Measurements from ENCODE around the gene PALLD.

PALLD gene

DNA sequence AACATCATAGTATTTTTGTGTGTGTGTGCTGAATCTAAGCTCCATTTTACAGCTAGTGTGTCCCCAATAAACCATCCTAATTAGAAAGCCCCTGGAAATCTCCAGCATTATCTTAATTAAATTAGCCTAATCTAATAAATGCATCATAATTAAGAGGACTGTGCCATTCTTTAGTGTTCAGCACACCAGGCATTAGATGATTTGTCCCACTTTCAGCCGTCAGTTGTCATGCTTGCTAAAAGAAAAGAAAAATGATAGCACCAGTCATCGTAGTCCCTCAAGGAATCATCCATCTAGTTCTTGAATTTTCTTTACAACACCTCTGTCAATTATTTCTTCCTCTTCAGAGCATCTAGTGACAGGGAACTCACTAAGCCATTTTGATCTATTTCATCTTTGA lies 155.9 kb downstream of the PALLD start:
- DNase-seq, result no peak

DNA sequence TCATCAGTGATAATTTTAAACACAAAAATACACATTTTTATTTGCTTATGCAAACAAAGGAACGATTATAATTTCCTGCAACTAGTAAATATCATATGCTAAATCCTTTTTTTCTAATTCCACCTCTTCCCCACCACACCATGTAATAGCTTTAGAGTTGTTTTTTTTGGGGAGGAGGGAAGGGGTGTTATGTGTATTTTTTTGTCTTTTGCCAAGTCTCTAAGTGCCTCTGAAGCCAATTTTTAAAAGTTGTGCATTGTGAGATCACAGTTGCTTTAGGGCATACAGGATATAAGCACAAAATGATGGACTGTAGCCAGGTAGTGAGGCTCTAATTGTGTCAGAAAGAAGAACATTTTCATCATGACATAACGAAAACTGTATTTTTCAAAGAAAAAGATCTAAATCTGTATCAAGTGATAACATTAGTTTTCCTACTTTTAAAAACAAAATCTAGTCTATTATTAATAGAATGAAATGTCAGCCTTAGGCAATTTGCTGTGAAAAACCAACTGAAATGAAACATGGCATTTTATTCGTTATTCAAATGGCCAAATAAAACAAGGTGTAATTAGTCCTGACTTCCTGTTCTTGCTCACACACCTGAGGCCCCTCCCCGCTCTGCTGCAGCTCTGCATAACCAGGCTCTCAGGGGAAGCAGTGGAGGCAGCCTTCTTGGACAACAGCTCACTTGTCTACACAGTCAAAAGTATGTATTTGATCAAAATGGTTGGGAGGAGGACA lies 157.4 kb downstream of the PALLD start:
- DNase-seq, result no peak

DNA sequence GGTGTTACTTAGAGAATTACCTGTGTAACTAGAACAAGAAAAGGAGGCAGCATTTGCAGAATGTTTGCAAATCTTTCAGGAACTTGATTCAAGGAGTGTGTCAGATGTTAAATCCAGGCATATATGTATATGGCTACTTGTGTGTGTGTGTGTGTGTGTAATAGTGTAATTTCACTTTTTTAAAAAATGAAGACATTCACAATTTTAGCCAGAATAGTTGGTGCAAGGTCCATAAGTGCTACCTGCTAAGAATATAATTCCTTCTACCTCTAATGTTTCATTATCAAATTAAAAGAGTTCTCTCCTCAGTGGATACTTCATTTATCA lies 158.0 kb downstream of the PALLD start:
- no peak for DNase-seq

DNA sequence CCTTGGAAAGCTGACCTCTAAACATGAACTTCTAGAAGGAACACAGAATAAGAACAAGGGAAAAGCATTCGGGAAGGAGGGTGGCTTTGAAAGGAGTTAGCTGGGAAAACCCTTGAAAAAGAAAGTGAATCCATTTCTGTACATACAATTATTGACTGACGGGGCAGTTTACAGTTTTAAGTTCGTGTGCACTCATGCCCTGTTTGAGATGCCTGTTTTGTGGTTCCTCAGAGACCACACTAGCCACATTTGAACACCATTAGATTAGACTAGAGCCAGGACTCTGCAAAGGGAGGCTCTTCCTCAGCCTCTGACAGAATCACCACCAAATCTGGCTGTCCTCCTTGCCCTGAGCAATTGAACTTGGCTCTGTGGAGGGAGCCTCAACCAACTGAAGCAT lies 158.3 kb downstream of the PALLD start:
- no peak for DNase-seq

DNA sequence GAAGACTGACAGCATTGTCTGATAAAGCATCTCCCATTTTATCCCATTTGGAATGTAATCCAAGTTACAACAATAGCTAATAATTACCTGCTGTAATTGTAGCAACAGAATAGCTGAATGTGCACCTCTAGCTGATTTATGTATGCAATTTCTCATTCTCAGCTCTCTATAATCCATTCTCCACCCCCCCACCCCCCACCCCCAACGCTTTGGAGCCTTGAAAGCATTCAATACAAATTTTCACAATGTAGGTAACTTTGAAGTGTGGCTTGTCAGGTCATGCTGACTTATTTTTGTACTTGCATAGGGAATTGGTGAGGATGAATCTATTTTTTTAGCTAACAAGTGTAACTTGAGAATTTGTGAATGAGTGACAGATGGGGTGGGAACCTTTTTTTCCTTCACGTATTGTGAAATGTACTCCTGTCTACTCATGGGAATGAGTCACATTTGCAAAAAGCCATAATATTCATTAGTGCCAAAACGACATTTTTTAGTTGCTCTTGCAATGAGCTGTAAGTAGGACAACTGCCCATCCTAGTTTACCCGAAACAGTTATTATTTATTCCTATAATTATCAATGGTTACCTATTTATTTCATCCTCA lies 159.3 kb downstream of the PALLD start:
- DNase-seq, result no peak

DNA sequence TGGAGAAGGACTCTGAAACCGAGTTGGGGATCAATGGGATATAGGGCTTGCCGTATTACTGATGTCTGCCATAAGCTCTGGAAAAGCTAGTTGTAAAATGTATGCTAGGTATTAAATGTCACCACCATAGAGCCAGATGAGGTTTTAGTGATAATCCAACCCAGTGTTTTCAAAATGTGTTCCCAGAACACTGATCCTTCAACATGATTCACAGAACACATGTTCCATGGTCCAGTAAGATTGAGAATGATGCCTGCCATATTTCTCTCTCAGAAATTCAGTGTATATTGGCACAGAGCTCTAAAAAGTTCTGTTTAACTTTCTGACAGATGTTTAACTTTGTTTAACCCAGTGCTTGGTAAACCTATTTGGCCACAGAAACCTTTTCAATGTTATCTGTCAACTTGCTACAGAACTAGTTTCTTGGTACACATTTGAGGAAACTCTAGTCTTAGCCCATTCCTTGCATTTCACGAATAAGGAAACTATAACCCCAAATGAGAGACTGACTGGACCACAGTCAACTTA lies 160.2 kb downstream of the PALLD start:
- no peak for DNase-seq

DNA sequence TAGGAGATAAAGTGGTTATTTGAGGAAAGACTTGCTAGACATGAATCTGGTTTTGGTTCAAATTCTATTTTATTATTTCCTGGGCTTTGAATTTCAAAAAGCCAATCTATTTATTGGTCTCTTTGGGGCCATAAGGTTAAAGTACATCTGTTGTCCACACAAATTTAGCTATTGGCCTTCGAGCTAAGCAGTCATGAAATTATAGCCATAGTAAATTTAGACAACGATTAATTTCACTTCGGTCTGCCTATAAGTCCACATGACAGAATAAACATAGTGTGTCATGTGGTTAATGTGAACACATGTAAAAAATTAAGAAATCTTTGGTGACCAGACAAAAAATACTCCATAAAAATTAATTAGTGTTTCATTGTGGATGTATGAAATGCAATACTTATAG lies 161.9 kb downstream of the PALLD start:
- DNase-seq, result no peak

DNA sequence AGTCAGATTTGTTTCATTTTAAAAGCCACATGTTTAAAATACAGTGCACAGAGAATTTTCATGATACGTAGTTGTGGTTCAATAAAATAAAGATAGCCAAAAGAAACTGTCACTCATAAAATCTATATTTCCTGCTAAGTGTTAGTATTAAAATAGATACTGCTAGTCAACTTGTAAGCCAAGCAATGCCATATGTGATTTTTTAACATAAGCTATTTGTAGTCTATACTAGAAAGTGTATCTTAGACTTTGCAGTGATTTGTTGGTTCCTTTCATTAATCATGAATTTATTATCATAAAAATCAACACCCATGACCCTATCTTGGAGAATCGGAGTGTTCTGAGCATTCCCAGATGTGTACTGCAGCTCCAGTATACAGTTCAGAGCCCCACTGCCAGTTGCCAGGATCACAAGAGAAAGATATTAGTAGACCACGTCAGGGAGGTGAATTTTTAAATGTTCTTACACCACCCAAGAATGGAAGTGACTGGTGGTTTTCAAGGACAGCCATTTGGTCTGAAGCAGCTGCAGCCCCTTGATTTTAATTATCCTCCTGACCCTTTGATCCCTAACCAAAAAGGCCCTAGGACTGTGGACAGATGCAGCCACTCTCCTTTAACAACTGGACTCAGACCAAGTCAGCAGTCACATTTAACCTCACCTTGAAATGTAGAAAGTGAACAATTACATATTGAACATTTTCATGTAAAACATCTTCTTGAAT lies 163.1 kb downstream of the PALLD start:
- DNase-seq, result no peak

DNA sequence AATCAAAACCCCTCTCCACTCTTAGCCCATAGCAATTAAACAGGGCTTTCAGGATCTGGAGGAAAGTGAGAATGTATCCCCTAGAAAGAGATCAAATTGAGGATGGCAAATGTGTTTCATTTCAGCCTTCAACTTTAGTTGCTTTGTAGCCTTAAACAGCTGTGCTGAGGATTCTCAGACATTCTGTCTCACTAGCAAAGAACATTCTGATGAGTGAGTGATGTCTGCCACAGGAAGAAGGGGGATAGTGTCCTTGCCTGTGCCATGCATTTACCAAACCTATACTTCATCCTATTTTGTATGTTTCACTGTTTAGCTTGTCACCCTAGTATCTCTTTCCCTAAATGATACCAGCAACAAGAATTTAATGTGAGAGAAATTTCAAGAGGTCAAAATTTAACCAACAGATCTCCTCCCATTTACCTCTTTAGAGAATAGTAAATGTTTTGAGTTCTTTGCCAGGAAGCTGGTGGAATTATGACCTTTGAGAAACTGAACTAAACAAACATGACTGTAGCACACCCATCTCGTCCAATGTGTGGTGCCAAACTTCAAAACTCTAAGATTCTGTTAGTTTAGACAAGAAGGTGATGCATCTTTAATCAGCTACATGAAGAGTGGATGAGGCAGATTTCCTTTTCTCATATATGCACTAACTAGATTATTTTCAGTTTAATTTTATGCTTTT lies 165.6 kb downstream of the PALLD start:
- no peak for DNase-seq

DNA sequence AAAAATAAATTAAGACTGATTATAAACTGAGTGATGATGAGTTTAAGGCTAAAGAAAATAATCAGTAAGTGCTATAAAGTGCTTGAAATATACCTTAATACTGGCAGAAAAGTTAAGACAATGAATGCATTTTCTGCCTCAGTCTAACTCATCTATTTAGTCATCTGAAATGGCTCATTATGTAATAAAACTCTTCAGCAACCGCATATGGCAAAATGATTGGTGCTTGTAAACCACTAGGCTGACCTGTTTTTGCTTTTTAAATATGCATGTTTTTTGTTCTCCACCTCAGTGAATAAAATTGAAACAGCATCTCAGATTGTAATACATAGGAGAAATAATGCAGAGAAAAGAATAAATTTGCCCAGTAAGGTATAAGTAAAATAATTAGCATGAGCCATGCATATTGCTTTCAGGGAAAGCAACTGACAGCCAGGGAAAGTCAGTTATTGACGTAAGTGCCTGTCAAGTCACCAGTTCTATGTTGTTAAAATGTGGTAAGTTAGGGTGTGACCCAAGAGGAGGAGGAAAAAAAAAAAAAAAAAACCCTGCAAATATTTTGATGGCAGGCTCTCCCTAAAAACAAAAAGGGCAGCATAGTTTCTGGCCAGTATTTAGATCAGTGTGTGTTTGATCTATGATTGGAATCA lies 167.5 kb downstream of the PALLD start:
- no peak for DNase-seq

DNA sequence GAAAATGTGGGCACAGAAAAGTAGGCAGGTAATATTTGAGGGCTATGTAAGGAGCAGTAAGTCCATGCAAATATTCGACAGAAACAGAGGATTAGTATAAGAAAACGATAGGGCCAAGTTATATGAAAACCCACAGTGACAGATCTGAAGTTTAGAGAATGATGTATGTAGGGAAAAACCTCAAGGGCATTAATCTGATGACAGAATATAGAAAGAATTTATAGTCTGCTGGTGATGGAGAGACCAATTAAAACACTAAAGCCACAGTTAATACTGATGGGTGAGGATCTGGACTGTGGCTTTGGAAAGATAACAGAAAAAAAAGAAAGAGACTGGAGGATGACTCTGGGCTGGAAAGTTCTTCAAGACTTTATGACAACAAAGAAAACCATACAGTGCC lies 169.7 kb downstream of the PALLD start:
- no peak for DNase-seq

DNA sequence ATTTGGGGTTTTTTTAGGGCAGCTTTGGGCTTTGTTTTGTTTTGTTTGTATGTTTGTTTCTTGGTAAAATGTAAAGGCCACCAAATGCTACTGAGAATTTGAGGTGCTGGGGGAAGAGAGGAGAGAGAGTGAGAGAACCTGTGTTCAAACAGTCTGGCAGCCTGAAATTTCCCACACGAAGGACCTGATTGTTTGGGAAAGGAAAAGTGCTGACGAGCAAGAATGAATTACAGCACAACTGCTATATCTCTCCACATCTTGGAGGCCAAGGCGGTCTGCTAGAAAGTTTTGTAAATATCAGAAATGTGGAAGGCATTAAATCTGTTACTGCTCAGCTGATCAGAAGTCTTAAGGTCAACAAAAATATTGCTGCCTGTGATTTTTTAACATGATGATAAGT lies 170.5 kb downstream of the PALLD start:
- no peak for DNase-seq

DNA sequence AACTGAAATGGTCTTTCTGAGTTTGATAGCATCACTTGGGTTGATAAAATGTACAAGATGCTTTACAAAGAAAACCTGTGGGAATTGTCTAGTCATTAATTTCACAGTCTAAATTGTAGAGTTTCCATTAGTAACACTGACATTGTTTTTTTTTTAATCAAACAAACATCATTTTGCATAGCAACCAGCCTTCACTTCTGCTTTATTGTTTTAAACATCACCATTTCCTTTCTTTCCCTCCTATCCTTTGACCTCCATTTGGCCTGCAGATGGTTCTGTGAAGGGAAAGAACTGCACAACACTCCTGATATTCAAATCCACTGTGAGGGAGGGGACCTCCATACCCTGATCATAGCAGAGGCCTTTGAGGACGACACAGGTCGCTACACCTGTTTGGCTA lies 171.1 kb downstream of the PALLD start:
- no peak for DNase-seq

DNA sequence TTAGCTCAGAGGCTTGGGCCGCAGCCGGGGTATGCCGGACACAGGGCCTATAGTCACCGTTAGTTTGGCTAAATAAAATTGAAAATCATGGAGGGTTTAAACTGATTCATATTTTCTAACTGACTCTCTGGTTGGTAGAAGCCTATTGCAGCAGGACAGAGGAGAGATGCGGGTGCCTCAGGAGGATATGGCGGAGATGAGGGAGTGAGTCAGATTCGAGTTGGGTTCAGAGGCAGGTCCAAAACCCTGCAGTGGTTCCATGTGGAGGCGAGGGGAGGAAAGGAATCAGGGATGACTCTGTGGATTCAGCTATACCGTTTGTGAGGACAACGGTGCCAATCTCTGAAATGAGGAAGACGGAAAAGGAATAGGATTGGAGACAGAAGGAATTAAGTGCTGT lies 176.6 kb downstream of the PALLD start:
- no peak for DNase-seq

DNA sequence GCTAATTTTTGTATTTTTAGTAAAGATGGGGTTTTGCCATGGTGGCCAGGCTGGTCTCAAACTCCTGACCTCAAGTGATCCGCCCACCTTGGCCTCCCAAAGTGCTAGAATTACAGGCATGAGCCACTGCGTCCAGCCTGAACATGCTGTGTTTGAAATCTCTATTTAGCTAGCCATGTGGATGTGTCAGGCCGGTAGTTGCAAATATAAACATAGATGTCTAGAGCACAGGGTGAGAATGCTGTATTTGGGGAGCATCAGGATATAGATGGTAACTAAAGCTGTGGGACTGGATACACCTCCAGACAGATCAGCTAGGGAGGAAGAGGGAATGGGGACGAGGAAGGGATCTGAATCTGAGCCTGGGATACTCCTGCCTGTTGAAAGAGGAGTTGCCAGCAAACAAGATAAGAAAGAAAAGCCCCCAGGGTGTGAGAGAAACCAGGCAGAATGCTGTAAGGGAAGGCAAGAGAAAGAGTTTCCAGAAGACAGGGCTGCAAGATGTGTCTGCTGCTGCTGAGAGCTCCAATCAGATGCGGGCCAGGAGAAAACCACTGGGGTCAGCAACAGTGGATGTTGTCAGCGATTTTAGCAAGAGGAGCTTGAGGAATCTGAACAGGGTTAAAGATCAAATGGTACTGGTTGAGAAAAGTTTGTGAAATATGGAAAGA lies 177.4 kb downstream of the PALLD start:
- no peak for DNase-seq

DNA sequence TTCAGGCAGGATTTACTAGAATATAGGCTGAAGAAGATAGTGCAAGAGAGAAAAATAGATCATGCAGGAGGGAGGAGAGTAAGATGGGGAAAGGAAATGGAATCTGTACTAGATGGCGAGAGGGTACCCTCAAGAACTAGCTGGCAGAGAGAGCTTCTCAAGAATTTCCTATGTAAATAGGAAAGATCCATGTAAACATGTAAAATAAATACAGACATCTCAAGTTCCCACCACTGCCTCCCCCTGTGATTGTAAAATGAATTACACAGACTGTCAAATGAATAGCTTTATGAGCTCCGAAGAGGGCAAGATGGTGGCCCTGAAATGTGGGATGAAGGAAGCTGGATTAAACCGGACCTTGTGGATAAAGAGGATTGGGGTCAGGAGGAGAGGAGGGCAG lies 178.0 kb downstream of the PALLD start:
- DNase-seq, result no peak

DNA sequence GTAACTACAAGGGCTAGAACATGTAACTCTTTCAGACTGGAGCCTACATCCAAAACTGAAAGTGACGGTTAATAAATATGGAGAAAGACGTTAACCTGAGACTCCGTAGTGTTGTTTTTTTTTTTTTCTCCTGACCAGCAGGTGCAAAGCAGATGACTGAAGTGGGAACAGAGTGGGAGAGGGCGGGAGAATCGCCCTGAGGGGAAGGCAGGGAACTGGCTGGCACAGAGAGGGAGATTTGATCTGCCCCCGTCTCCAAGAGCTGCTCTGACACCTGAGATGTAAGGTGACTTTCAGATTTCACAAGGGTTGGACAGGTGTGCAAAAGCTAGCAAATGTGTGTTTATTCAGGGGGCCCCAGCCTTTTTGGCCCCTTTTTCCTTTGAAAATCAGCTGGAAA lies 180.2 kb downstream of the PALLD start:
- DNase-seq, result no peak

DNA sequence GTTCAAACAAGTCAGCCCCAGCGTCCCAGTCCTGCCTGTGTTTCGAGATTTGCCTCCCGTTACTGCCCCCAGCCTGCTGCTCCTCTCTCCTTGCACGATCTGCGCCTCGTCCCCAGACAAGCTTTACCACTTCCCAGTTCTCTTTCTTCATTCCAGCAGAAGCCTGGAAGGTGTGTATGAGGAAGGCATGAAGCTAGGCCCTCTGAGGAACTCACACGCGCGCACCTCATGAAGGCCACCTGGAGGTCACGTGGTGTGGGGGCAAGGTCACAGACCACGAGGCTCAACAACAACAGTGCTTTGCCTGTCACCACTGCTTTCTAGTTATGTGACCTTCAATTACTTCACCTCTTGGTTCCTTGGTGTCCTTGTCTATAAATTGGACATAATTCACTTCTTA lies 181.0 kb downstream of the PALLD start:
- no peak for DNase-seq

DNA sequence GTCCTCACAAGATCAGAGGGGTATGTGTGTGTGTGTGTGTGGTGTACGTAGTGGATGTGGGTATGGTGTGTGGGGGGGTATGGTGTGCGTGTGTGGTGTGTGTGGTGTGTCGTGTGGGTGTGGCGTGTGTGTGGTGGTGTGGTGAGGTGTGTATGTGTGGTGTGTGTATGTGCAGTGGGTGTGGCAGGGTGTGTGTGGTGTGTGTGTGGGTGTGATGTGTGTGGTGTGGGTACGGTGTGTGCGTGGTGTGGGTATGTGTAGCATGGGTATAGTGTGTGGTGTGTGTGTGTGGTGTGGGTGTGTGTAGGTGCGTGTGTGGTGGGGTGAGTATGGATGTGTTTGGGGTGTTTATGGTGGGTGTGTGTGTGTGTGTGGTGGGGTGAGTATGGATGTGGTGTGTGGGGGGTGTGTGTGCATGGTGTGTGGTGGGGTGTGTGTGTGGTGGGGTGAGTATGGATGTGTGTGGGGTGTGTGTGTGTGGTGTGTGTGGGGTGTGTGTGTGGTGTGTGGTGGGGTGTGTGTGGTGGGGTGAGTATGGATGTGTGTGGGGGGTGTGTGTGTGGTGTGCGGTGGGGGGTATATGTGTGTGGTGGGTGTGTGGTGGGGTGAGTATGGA lies 182.0 kb downstream of the PALLD start:
- no peak for DNase-seq

DNA sequence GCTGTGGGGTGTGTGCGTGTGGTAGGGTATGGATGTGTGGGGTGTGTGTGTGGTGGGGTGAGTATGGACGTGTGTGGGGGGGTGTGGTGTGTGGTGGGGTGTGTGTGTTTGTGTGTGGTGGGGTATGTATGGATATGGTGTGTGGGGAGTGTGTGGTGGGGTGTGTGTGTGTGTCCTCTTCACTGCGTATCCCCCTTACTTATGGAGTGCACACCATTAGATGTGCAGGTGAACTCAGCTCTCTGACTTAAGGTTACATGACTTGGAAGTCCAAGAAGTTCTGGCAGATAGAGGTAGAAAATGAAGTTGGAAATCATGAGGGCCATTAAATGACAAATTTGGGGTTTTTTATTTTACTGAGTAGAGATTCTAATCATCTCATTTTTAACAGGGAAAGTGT lies 182.5 kb downstream of the PALLD start:
- DNase-seq, result no peak

DNA sequence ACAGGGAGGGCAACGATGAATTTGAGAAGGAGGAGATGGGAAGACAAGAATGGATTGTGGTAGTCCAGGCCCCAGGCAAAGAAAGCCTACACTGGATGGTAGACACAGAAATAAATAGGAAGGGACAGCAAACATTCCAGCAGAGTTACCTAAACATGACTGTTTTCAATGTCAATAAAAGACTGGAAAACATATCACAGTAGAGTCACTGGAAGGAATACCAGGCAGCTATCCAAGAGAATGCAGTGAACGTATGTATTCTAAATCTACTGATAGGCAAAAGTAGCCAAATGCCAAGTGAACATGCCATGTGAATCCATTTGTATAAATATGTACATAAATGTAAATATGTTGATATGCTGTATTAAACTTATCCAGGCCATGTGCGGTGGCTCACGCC lies 183.0 kb downstream of the PALLD start:
- DNase-seq, result no peak

DNA sequence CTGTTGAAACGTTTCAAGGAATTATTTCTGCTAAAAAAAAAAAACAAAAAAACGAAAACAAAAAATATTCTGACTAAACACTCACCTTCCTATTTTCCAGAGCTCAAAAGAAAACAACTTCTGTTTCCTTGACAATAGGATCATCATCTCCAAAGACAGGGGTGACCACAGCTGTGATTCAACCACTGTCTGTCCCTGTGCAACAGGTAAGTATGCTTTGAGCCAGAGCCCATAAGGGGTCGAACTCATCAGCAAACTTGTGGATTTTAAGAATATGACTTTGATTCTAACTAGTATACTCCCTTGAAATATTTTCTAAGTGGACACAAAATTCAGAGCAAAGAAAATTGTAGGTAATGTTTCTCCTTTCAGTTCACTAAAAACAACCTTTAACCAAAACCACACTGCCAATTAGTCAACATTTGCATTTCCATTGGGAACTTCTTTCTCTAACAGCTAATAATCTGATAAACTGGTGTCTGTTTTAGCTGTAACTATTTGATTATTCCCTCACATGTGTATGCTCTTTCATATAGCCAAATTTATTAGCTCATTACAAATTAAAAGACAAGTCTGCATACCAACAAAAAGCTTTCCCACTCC lies 186.1 kb downstream of the PALLD start:
- DNase-seq, result no peak

Data from stimulated activated CD4-positive, alpha-beta T cell treated with anti-CD3 and anti-CD28 coated beads, Interleukin-2, amount 100 ng/mL, for 24 hours (primary cell).